Stimulated activated CD8-positive, alpha-beta memory T cell treated with anti-CD3 and anti-CD28 coated beads, Interleukin-4, amount 100 ng/mL, for 1 hour (primary cell): ENCODE measurements around the gene TBC1D30.

ENCODE experiments used
- DNase-seq, 2 donors: peaks; one replicate each; pipeline ENCODE4 v3.0.0-alpha.2; 2020; ENCODE audit warnings: low read depth in 2 of 2, low spot score in 1 of 2

Gene TBC1D30

GRCh38 chr12:64903479-64904152 is 79.2 kb downstream of the TBC1D30 start:
- no peak for DNase-seq

GRCh38 chr12:64907097-64907496 is 82.7 kb downstream of the TBC1D30 start:
- DNase-seq: no peak

GRCh38 chr12:64909124-64909523 is 84.7 kb downstream of the TBC1D30 start:
- no peak for DNase-seq

GRCh38 chr12:64911081-64911480 is 86.6 kb downstream of the TBC1D30 start:
- DNase-seq: no peak

GRCh38 chr12:64911912-64912311 is 87.5 kb downstream of the TBC1D30 start:
- no peak for DNase-seq

- DNase-seq: no peak
Observed at GRCh38 chr12:64912516-64913255, 88.2 kb downstream of the TBC1D30 start.

- DNase-seq: no peak
Observed at GRCh38 chr12:64915242-64915641, 90.8 kb downstream of the TBC1D30 start.

- DNase-seq: no peak
Observed at GRCh38 chr12:64916411-64917261, 92.2 kb downstream of the TBC1D30 start.

- DNase-seq: no peak
Observed at GRCh38 chr12:64918344-64918743, 93.9 kb downstream of the TBC1D30 start.

GRCh38 chr12:64918801-64919200 is 94.4 kb downstream of the TBC1D30 start:
- DNase-seq: no peak

GRCh38 chr12:64922853-64923252 is 98.4 kb downstream of the TBC1D30 start:
- no peak for DNase-seq

GRCh38 chr12:64923536-64923935 is 99.1 kb downstream of the TBC1D30 start:
- no peak for DNase-seq
